ENCODE results near the gene OR52R1. TPM values are rescaled to one million over a fixed set of nuclear protein-coding genes. Genes with fewer than 3 reads are reported as not detected.

Gene OR52R1
- not detected in 2 replicates for total RNA-seq

DNA sequence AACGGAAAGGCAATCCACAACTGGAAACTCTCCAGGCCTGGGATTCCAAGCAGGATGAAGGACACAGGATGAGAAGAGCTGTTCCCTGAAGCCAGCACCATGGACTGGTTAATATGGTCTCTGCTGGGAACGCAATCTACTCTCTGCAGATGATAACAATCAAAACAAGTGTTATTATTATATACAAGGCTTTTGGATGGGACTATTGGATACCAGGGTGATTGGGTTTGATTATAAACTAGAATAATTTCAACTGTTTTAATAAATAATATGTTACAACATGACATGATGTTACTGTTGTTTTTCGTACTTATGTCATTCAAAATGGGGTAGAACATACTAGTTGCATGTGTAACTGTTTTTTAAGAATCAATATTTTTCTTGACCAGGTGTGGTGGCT lies at the start of gene OR52R1:
TSS of gene OR52R1 (minus strand) at position 101 of the 400 bp plus-strand sequence. CDS start at position 101, 0 bp downstream.

DNA sequence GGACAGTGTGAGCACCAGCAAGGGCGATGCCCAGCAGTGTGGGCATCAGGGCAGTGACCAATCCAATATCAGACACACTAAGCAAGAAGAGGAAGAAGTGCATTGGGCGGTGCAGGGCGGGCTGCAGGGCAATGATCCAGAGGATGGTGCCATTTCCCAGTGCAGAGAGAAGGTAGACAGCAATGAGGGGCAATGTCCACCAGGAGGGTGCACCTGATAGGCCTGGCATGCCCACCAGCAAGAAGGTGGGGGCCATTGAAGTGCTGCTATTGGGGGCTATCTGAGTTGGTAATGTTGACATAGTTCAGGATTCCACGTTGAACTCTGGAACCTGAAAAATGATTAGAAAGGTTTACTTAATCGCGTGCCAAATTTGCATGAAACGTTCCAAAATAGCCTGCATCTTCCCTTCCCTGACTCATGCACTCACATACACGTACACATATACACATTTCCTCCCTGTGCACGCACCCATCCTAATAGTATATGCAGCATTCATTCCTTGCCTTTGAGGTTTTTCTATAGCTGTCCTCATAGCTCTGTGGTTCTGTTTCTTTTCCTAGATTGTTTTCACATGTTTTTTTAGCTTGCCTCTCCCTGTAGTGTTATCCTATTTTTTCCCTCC lies 44.8 kb upstream of the OR52R1 start, which contains the start of gene OR51S1:
TSS of gene OR51S1 (minus strand) at position 301 of the 625 bp plus-strand sequence. CDS start at position 301, 0 bp downstream.

DNA sequence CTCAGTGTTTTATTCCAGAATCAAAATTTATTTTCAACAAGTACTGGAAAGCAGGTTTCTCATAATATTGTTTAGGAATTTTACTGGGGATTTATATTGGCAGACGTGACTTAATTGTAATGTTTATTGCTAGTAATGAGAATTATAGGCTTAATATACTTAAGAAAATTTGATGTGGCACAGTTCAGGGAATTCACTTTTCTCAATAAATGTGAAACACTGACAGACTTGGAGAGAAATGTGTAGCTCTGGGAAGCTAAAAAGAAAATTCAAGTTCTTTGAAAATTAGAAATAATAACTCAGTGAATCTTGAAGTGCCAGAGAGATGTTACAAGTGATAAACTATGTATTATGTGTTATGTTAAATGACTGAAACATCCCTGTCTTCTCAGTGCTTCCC lies 16.8 kb upstream of the OR52R1 start, which contains the start of gene OR51F2:
TSS of gene OR51F2 (plus strand) at position 301 of the 400 bp plus-strand sequence. CDS start 101 bp downstream, outside the sequence.

DNA sequence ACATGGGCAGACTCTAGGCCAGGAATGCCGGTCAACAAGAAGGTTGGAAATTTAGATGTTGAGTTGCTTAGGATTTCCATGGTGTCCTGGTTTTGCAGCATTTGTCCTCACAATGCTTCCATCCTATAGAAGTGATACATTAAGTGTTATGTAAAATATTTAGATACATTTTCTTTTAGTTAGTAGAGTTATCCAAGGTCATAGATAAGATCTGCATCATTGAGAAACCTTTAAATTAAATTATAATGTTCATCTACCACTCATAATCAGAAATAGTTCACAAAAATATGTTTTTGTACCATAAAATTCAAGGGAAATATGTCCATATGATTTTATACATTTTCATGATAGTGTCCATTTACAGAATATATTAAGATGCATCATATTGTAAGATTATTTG lies 34.3 kb downstream of the OR52R1 start, which contains the start of gene OR51F1:
TSS of gene OR51F1 (minus strand) at position 101 of the 400 bp plus-strand sequence. CDS start at position 101, 0 bp downstream.

Other genes with a start within 250 kb of the OR52R1 start
- gene OR52I2, start 222.6 kb downstream of the OR52R1 start, total RNA-seq = not detected in 2 replicates
- not detected in 2 replicates for gene OR52I1, start 210.3 kb downstream of the OR52R1 start, total RNA-seq
- gene TRIM68, start 196.1 kb downstream of the OR52R1 start, total RNA-seq = 6.2 and 14.0 TPM in 2 replicates
- gene OR51D1, start 166.9 kb downstream of the OR52R1 start, total RNA-seq = not detected in 2 replicates
- gene OR51E1, start 160.4 kb downstream of the OR52R1 start, total RNA-seq = not detected in 2 replicates
- gene OR51E2, start 106.5 kb downstream of the OR52R1 start, total RNA-seq = not detected in 2 replicates
- gene MMP26, start 99.6 kb downstream of the OR52R1 start, total RNA-seq = not detected in 2 replicates
- not detected in 2 replicates for gene OR51F1, start 34.4 kb downstream of the OR52R1 start, total RNA-seq
- not detected in 2 replicates for gene OR51F2, start 16.9 kb upstream of the OR52R1 start, total RNA-seq
- gene OR51S1, start 44.8 kb upstream of the OR52R1 start, total RNA-seq = not detected in 2 replicates
- gene OR51T1, start 77.5 kb upstream of the OR52R1 start, total RNA-seq = not detected in 2 replicates
- gene OR51A7, start 99.4 kb upstream of the OR52R1 start, total RNA-seq = not detected in 2 replicates
- gene OR51G2, start 115.0 kb upstream of the OR52R1 start, total RNA-seq = not detected in 2 replicates
- not detected in 2 replicates for gene OR51G1, start 120.0 kb upstream of the OR52R1 start, total RNA-seq
- not detected in 2 replicates for gene OR51A4, start 143.2 kb upstream of the OR52R1 start, total RNA-seq
- not detected in 2 replicates for gene OR51A2, start 151.3 kb upstream of the OR52R1 start, total RNA-seq
- gene OR51L1, start 190.5 kb upstream of the OR52R1 start, total RNA-seq = not detected in 2 replicates
- gene OR52J3, start 242.1 kb upstream of the OR52R1 start, total RNA-seq = not detected in 2 replicates

All from nasal cavity respiratory epithelium epithelial cell of viscerocranial mucosa (primary cell).